ENCODE results near the gene TMA7. TPM values are rescaled to one million over a fixed set of nuclear protein-coding genes. Genes with fewer than 3 reads are reported as not detected.

TMA7 gene
- total and polyA plus RNA-seq, 2 of the 13 experiments (the other 11 are each of a cell fraction or from before 2014, with no cell fraction given) = 100 to 486 TPM

DNA sequence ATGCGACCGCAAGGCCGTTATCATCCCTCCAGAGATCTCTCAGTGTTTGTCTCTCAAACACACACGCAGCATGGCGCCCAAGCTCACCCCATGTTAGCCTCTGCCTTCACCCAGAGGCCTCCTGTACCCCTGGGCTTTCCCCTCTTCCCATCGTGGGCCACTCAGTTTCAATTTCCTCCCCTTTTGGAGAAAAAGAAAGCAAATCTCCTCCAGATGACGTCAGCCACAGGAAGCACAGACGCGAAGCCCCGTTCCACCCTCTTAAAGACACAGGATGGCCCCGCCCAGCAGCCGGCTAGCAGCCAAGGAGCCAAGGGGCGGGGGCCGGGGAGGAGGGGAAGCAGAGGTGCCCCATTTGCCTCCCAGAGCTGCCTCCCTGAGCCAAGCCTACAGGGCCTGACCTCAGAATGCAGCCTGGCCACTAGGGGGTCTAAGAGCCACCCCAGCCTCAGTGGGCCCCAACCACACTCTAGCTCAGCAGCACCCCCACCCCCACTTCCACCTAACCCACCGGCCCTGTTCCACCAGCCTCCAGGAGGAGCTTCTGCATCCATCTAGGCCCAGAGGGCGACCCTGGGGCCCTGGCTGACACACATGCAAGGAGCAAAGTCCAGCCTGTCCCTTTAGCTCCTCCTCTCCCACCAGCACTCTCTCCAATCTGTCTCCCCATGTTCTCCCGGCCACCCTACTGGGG is 33.0 kb downstream of the TMA7 start (continued):
- TF ChIP-seq HES4 (CRISPR knock-in tag; IDR thresholded peaks at IDR 0.05; ENCODE audit: borderline replicate concordance) = peak; percentile 49; the same call in 1 of the 2 replicates
- TF ChIP-seq, protein P1, sequence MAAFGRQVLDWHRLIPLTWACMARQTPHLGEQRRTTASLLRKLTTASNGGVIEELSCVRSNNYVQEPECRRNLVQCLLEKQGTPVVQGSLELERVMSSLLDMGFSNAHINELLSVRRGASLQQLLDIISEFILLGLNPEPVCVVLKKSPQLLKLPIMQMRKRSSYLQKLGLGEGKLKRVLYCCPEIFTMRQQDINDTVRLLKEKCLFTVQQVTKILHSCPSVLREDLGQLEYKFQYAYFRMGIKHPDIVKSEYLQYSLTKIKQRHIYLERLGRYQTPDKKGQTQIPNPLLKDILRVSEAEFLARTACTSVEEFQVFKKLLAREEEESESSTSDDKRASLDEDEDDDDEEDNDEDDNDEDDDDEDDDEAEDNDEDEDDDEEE (CRISPR knock-in tag; IDR thresholded peaks at IDR 0.05) = 0 out of 2 replicates have a peak, but pooled peaks have one; percentile 73
- TF ChIP-seq MXD4 (CRISPR knock-in tag; IDR thresholded peaks at IDR 0.05) = peak; percentile 38; the same call in 1 of the 2 replicates
- TF ChIP-seq ZNF605 (CRISPR knock-in tag; IDR thresholded peaks at IDR 0.05) = peak; percentile 60; the same call in 1 of the 2 replicates
- TF ChIP-seq IRF9 (CRISPR knock-in tag; IDR thresholded peaks at IDR 0.05; ENCODE audit: borderline replicate concordance) = peak; percentile 93; the same call in 1 of the 2 replicates
- TF ChIP-seq, protein P2, sequence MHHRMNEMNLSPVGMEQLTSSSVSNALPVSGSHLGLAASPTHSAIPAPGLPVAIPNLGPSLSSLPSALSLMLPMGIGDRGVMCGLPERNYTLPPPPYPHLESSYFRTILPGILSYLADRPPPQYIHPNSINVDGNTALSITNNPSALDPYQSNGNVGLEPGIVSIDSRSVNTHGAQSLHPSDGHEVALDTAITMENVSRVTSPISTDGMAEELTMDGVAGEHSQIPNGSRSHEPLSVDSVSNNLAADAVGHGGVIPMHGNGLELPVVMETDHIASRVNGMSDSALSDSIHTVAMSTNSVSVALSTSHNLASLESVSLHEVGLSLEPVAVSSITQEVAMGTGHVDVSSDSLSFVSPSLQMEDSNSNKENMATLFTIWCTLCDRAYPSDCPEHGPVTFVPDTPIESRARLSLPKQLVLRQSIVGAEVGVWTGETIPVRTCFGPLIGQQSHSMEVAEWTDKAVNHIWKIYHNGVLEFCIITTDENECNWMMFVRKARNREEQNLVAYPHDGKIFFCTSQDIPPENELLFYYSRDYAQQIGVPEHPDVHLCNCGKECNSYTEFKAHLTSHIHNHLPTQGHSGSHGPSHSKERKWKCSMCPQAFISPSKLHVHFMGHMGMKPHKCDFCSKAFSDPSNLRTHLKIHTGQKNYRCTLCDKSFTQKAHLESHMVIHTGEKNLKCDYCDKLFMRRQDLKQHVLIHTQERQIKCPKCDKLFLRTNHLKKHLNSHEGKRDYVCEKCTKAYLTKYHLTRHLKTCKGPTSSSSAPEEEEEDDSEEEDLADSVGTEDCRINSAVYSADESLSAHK (CRISPR knock-in tag; IDR thresholded peaks at IDR 0.05; ENCODE audit: borderline replicate concordance) = no peak
- 0 out of 2 replicates have a peak, but pooled peaks have one; percentile 18 for TF ChIP-seq ZNF816 (CRISPR knock-in tag; IDR thresholded peaks at IDR 0.05; ENCODE audit: borderline replicate concordance)
- TF ChIP-seq ZNF547 (CRISPR knock-in tag; IDR thresholded peaks at IDR 0.05) = peak; percentile 92; the same call in 1 of the 2 replicates
- TF ChIP-seq PITX1 (CRISPR knock-in tag; IDR thresholded peaks at IDR 0.05) = peak; percentile 40; the same call in 1 of the 2 replicates
- peak; percentile 83; the same call in 1 of the 2 replicates for TF ChIP-seq ZSCAN31 (CRISPR knock-in tag; IDR thresholded peaks at IDR 0.05; ENCODE audit: low read depth)
- TF ChIP-seq RBFOX2 (IDR thresholded peaks at IDR 0.05; ENCODE audit: low read depth, low read length) = peak; percentile 70
- TF ChIP-seq, protein P3, sequence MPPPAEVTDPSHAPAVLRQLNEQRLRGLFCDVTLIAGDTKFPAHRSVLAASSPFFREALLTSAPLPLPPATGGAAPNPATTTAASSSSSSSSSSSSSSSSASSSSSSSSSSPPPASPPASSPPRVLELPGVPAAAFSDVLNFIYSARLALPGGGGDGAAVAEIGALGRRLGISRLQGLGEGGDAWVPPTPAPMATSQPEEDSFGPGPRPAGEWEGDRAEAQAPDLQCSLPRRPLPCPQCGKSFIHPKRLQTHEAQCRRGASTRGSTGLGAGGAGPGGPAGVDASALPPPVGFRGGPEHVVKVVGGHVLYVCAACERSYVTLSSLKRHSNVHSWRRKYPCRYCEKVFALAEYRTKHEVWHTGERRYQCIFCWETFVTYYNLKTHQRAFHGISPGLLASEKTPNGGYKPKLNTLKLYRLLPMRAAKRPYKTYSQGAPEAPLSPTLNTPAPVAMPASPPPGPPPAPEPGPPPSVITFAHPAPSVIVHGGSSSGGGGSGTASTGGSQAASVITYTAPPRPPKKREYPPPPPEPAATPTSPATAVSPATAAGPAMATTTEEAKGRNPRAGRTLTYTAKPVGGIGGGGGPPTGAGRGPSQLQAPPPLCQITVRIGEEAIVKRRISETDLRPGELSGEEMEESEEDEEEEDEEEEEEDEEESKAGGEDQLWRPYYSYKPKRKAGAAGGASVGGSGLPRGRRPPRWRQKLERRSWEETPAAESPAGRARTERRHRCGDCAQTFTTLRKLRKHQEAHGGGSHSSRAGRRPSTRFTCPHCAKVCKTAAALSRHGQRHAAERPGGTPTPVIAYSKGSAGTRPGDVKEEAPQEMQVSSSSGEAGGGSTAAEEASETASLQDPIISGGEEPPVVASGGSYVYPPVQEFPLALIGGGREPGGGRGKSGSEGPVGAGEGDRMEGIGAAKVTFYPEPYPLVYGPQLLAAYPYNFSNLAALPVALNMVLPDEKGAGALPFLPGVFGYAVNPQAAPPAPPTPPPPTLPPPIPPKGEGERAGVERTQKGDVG (CRISPR knock-in tag; IDR thresholded peaks at IDR 0.05; ENCODE audit: borderline replicate concordance) = peak; percentile 15; the same call in 1 of the 2 replicates
- TF ChIP-seq SP4 (CRISPR knock-in tag; IDR thresholded peaks at IDR 0.05) = peak; percentile 51; the same call in 1 of the 2 replicates
- TF ChIP-seq ATF2 (CRISPR knock-in tag; IDR thresholded peaks at IDR 0.05) = peak; percentile 89
- no peak for TF ChIP-seq ATAD3A (CRISPR knock-in tag; IDR thresholded peaks at IDR 0.05)
- TF ChIP-seq, protein P4, sequence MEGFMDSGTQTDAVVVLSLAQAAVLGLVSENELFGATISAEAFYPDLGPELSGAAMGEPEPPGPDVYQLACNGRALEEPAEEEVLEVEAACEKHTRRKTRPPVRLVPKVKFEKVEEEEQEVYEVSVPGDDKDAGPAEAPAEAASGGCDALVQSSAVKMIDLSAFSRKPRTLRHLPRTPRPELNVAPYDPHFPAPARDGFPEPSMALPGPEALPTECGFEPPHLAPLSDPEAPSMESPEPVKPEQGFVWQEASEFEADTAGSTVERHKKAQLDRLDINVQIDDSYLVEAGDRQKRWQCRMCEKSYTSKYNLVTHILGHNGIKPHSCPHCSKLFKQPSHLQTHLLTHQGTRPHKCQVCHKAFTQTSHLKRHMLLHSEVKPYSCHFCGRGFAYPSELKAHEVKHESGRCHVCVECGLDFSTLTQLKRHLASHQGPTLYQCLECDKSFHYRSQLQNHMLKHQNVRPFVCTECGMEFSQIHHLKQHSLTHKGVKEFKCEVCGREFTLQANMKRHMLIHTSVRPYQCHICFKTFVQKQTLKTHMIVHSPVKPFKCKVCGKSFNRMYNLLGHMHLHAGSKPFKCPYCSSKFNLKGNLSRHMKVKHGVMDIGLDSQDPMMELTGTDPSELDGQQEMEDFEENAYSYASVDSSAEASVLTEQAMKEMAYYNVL (CRISPR knock-in tag; IDR thresholded peaks at IDR 0.05; ENCODE audit: borderline replicate concordance) = peak; percentile 22; the same call in 1 of the 2 replicates
